HG03521 (cell line): ENCODE results near the gene CCRL2.
"Not testable (repeated sequence)": the region's sequence is repeated elsewhere in the genome, so short reads cannot be mapped to it uniquely, and the experiment has no call there.

Experiments used
- ATAC-seq: cut with Tn5 transposase; IDR thresholded peaks from one replicate; pipeline ENCODE4 v1.9.1; 2021; ENCODE audit warnings: mild to moderate bottlenecking, moderate library complexity; ENCODE audit not compliant: unreplicated experiment

Gene CCRL2

GRCh38 chr3:46378426-46378942 is 28.6 kb upstream of the CCRL2 start:
- no peak for ATAC-seq

GRCh38 chr3:46380471-46381221 is 26.4 kb upstream of the CCRL2 start:
- no peak for ATAC-seq

- ATAC-seq, result no peak
Observed at GRCh38 chr3:46381625-46382024, 25.4 kb upstream of the CCRL2 start.

DNA sequence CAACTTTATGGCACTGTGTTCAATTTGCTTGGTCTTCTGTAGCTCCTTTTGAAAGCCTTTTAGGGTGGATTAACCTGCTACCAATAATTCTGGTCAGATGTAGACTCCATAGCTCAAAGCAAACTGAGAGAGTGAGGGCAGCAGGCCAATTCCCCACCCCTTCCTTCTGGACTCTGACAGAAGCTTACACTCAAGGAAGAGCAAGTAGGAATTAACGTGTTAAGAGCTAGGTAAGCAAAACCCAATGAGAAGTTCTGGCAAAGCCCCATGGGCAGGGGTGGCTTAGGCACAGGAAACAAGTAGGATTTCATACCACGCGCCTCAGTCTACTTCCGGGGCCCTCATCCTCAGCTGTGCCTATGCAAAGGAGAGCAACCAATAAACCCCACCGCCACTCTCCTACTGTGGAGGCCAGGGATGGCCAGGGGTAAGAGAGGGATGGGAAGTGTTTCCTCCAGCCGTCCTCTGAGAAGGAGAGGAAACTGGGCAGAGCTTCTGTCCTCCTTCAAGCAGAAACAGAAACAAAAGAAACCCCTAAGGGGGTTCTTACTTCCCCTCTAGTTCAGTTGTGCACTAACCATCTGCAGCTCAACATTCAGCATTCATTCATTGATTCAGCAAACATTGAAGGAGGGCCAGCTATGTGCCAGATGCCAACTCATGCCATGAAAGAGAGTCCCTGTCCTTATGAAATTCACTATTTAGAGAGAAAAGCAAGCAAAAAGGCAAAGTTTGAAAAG is 23.7 kb upstream of the CCRL2 start:
- ATAC-seq, result no peak

- ATAC-seq, result no peak
Observed at GRCh38 chr3:46383951-46384330, 23.1 kb upstream of the CCRL2 start.

GRCh38 chr3:46386205-46386604 is 20.9 kb upstream of the CCRL2 start:
- no peak for ATAC-seq

DNA sequence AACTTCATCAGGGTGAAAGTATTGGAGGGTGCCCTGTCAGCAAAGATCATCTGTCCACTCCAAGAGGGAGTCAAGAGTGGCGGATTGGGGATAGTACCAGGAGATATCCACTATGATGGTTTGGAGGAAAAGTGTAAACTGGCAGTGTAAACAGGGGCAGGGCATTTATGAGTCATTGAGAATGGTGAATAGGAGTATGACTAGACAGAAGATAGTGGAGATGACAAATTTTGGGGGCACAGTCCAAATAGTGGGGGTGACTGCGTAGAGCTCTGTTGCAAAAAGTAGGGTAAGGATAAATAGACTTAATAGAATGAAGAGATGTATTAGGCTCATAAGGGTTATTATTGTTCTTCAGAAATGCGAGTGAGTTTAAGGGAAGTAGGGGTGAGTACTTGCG is 18.2 kb upstream of the CCRL2 start:
- ATAC-seq, result not testable (repeated sequence)

DNA sequence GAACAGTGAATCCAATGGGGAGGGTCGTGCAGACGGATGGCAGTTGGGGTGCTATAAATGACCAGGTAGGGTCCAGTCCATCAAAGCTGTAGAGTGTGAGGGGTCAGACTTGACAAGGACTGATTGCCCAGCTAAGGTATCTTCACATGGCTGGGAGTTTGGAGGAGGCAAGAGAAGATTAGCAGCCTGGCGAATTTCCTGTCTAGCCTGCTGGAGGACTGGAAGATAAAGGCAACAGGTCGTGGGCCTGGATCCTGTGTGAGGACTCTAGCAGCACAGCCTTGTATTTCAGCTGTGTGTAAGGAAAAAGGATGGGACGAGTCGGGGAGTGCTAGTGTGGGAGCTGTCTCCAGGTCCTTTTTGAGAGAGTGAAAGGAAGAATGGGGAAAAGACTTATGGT is 17.8 kb upstream of the CCRL2 start:
- ATAC-seq, result no peak

DNA sequence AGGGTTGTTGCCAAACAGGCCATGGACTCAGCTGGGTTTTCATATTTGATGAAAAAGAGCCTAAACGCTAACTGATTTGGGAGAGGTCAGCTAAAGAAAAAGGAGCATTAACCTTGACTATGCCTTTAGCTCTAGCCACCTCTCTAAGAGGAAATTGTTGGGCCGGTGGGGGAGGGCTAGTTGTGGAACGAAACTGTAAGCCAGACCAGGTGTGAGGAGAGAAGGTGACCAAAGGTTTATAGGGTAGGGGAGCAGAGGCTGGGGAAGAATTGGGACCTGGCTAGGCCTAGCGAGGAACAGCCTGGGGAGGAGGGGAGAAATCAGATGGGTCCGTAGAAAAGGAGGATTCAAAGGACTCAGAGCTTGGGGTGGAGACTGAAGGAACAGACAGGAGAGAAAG is 15.5 kb upstream of the CCRL2 start:
- ATAC-seq, result not testable (repeated sequence)

DNA sequence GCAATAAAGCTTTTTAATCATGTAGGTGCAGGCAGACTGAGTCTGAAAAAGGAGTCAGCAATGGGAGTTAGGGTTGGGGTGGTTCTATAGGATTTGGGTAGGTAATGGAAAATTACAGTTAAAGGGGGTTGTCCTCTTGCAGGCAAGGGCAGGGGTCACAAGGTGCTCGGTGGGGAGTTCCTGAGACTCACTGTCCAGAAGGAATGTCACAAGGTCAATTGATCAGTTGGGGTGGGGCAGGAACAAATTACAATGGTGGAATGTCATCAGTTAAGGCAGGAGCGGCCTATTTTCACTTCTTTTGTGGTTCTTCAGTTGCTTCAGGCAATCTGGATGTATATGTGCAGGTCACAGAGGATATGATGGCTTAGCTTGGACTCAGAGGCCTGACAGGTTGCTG is 14.0 kb upstream of the CCRL2 start:
- ATAC-seq, result no peak

- no peak for ATAC-seq
Observed at GRCh38 chr3:46393554-46394434, 13.3 kb upstream of the CCRL2 start.

DNA sequence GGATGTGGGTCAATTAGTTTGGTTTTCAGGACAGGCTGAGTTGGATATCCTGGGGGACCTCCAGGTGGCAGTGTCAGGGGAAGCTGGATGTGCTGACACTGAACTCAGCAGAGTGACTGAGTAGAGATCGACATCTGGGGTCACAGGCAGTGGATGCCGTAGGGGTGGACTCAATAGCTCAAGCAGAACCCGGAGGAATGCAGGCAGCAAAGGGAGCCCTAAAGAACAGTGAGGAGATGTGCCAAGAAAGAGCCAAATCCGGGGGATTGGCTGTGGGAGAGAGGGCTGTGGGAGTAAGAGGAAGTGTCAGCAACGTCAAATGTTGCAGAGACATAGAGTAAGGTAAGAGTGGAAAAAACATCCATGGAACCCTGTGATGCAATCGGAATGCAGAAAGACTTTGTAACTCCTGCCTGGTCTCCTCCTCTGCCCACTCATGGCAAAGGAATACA is 11.8 kb upstream of the CCRL2 start:
- ATAC-seq, result no peak

- no peak for ATAC-seq
Observed at GRCh38 chr3:46395766-46396530, 11.1 kb upstream of the CCRL2 start.

GRCh38 chr3:46397111-46397510 is 9.9 kb upstream of the CCRL2 start:
- no peak for ATAC-seq

- no peak for ATAC-seq
Observed at GRCh38 chr3:46398186-46398955, 8.7 kb upstream of the CCRL2 start.

DNA sequence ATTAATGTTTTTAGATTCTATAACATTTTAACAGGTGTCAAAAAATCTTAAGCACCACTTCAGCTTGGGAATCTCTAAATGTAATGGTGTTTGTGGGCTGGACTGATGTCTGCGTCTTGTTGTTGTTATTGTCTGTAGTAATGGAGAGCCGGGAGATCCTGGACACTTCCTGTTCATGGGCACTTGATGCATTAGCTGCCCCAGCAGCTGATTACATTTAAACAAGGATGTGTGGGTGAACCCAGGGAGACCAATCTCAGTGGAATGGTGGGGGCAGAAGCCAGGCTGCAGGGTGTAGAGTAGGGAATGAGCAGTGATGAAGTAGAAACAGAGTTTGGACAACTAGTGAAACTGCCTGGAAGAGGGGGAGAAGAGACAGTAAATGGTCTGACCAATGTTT is 8.0 kb upstream of the CCRL2 start:
- ATAC-seq, result no peak

DNA sequence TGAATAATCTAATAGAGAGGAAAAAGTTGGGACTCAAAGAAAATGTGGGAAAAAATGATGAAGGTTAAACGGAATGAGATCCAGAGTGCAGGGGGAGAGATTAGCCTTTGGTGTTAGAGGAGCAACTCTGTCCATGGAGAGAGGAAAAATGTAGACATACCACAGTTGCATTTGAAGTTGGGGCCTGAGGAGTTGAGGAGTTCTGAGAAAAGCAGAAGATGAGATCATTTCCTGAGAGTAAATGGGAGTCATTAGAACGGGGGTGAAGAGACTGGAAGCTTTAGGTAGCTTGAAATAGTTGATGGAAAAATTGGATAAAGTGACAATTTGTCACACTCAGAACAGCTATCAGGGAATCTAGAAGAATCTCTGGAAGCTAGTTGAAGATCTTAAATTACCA is 7.5 kb upstream of the CCRL2 start:
- no peak for ATAC-seq

- ATAC-seq, result no peak
Observed at GRCh38 chr3:46400000-46400734, 6.9 kb upstream of the CCRL2 start.

DNA sequence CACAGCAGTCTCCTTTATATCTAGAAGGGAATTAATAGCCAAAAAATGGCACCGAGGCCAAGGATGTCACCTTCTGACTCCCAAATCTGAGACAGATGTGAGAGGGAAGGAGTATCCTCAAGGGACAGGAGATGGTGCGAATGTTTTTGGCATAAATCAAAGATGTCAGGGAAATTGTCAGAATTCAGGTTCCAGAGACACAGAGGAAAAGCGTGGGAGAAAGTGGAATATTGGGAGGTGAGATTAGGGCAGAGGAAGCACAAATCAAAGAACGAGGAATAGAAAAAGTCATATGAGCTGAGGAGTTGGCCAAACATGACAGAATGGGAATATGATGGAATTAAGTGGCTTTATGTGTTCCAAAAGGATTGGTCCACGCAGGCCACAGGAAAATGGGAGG is 6.2 kb upstream of the CCRL2 start:
- no peak for ATAC-seq
